Tibial nerve (tissue), 4 donors: ENCODE results near the gene PIEZO2. TPM values are rescaled to one million over a fixed set of nuclear protein-coding genes. Genes with fewer than 3 reads are reported as not detected.
"Not testable (repeated sequence)": the region's sequence is repeated elsewhere in the genome, so short reads cannot be mapped to it uniquely, and the experiment has no call there.

Experiments
- DNase-seq, 2 donors: peaks; one replicate each; pipeline ENCODE4 v3.0.0-alpha.2; 2019; ENCODE audit warnings: low spot score in 2 of 2
- H3K27ac ChIP-seq, 4 donors: fragments of 200-600 bp; sonication (generic) in 3 of 4; one replicate each; pipeline ENCODE4 v1.5.1; 2017 to 2019; ENCODE audit warnings: mild to moderate bottlenecking in 1 of 4
- H3K27me3 ChIP-seq, 2 donors: fragments of 200-600 bp; sonication (generic) in 1 of 2; one replicate each; pipeline versions ENCODE4 v1.5.1 to v1.6.0; 2017 to 2019
- H3K36me3 ChIP-seq, 3 donors: fragments of 200-600 bp; sonication (generic); one replicate each; pipeline ENCODE4 v1.5.1; 2018 to 2019
- H3K4me1 ChIP-seq, 4 donors: fragments of 200-600 bp; sonication (generic) in 3 of 4; one replicate each; pipeline ENCODE4 v1.5.1; 2017 to 2019
- H3K4me3 ChIP-seq, 4 donors: fragments of 200-600 bp; sonication (generic) in 3 of 4; one replicate each; pipeline ENCODE4 v1.5.1; 2017 to 2019; ENCODE audit warnings: mild to moderate bottlenecking in 1 of 4, moderate library complexity in 1 of 4
- H3K9me3 ChIP-seq, 4 donors: fragments of 200-600 bp; sonication (generic) in 3 of 4; one replicate each; pipeline ENCODE4 v1.5.1; 2017 to 2019
- CTCF ChIP-seq, 5 experiments: fragments of 200-600 bp in 3 of 5; fragments of 450-650 bp in 2 of 5; sonication (generic) in 3 of 5; IDR thresholded peaks; one replicate each; pipeline ENCODE4 v1.5.1; 2016 to 2019; ENCODE audit warnings: antibody characterized with exemption in 5 of 5, mild to moderate bottlenecking in 3 of 5, moderate library complexity in 2 of 5
- EP300 ChIP-seq, 2 donors: sonication (generic); formaldehyde crosslinking; IDR thresholded peaks; one replicate each; pipeline ENCODE4 v1.6.1; 2017; ENCODE audit warnings: antibody characterized with exemption in 2 of 2, mild to moderate bottlenecking in 1 of 2
- POLR2A ChIP-seq, 2 donors: fragments of 450-650 bp; IDR thresholded peaks; one replicate each; pipeline ENCODE4 v1.6.1; 2017; ENCODE audit warnings: antibody characterized with exemption in 2 of 2, mild to moderate bottlenecking in 2 of 2, moderate library complexity in 2 of 2
- WGBS, 2 donors: methylation state at CpG; one replicate each; pipeline ENCODE4 v1.1.5; 2018; 5-methylcytosine and 5-hydroxymethylcytosine counted together
- total RNA-seq, 4 donors: library from RNA; depleted of rRNA; stranded (reverse); fragments of >200 nt; gene quantifications; one replicate each; pipeline ENCODE4 v1.1.0, GENCODE V29; 2016

Gene PIEZO2
- total RNA-seq, 4 donors from 2014 or later = 17.0 to 27.7 (median 22.3) TPM

DNA sequence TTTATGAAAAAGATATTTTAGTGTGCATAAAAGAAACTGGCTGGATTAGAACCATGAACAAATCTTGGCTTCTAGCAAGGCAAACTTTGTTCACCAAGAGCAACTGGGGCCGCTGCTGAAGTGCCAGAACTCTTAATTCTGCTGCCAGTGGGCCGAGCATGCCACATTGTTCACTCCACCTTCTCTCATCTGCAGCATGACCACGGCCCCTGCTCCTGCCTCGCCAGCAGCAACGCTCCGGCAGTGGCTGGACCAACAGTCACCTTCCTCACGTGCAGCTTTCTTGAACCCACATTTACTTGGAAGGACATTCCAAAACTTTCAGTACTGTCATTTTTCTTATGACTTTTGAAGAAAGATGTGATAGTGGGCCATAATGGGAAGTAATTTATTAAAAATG is 213.8 kb downstream of the PIEZO2 start:
- H3K9me3 ChIP-seq = no peaks in the 10 kb centered on the region
- H3K4me3 ChIP-seq = no peak overlapping the region
- no peak for DNase-seq
- no peaks in the 10 kb centered on the region for H3K36me3 ChIP-seq
- WGBS, 2 donors = 88 to 93% methylated on average over 7 of the region's 7 CpGs
- H3K27ac ChIP-seq = no peak overlapping the region
- H3K4me1 ChIP-seq = peaks cover 0 to 8% (median 0%) of the 10 kb centered on the region in 4 donors
- no peak for TF ChIP-seq CTCF (IDR thresholded peaks at IDR 0.05)
- no peak for TF ChIP-seq EP300 (IDR thresholded peaks at IDR 0.05)
- no peak for TF ChIP-seq POLR2A (IDR thresholded peaks at IDR 0.05)
- H3K27me3 ChIP-seq = no peaks in the 10 kb centered on the region

DNA sequence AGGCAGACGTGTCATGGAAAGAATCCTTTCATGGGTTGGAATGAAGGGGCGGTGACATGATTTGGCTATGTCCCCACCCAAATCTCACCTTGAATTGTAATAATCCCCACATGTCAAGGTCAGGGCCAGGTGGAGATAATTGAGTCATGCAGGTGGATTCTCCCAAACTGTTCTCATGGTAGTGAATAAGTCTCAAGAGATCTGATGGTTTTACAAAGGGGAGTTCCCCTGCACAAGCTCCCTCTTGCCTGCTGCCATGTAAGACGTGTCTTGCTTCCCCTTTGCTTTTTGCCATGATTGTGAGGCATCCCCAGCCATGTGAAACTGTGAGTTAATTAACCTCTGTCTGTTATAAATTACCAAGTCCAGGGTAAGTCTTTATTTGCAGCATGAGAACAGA is 215.7 kb downstream of the PIEZO2 start:
- H3K4me3 ChIP-seq, H3K27me3 ChIP-seq, H3K36me3 ChIP-seq, H3K9me3 ChIP-seq, H3K4me1 ChIP-seq, DNase-seq, H3K27ac ChIP-seq: not testable (repeated sequence)
- 86 to 97% methylated on average over 3 of the region's 3 CpGs for WGBS, 2 donors

- no peaks in the 10 kb centered on the region for H3K27me3 ChIP-seq
- H3K4me1 ChIP-seq = peaks cover 0 to 28% (median 5%) of the 10 kb centered on the region in 4 donors
- no peaks in the 10 kb centered on the region for H3K36me3 ChIP-seq
- no peaks in the 10 kb centered on the region for H3K9me3 ChIP-seq
- DNase-seq = no peak
- WGBS, 2 donors = 44 to 47% methylated on average over 2 of the region's 2 CpGs
- no peak overlapping the region for H3K4me3 ChIP-seq
- TF ChIP-seq POLR2A (IDR thresholded peaks at IDR 0.05) (no peak), EP300 (IDR thresholded peaks at IDR 0.05) (no peak), CTCF (IDR thresholded peaks at IDR 0.05) (no peak)
- no peak overlapping the region for H3K27ac ChIP-seq
Measured at GRCh38 chr18:10930076-10930475, 219.3 kb downstream of the PIEZO2 start.

DNA sequence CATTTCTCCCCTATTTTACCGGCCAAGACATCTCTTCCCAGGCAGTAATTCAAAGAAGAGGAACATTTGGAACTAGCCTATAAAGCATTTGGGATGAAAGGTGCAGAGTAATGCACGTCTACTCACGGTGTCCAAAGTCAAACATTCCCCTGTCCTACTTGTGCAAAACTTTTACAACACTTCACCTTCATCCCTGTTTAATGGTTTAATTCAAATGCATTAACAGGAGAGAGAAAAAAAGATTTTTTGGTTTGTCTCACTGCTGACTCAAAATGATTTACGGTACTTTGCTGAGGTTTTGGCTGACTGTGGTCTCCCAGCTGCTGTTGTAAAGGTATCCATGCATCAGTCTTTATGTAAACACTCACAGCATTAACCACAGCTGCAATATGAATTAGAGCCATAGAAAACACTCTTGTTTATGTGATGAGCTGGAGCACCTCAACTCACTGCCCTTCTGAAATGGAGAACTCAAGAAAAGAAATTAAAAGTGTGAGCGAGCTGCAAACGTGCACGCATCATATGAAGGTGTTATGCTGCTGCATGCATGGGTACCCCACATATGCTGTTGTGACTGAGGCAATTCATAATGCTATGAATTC is 220.5 kb downstream of the PIEZO2 start:
- no peaks in the 10 kb centered on the region for H3K36me3 ChIP-seq
- no peak for DNase-seq
- TF ChIP-seq EP300 (IDR thresholded peaks at IDR 0.05) (no peak), CTCF (IDR thresholded peaks at IDR 0.05) (no peak), POLR2A (IDR thresholded peaks at IDR 0.05) (no peak)
- H3K27ac ChIP-seq = no peak overlapping the region
- H3K4me1 ChIP-seq = peaks cover 0 to 28% (median 5%) of the 10 kb centered on the region in 4 donors
- no peaks in the 10 kb centered on the region for H3K9me3 ChIP-seq
- no peak overlapping the region for H3K4me3 ChIP-seq
- H3K27me3 ChIP-seq = no peaks in the 10 kb centered on the region
- WGBS, 2 donors = 78 to 79% methylated on average over 7 of the region's 7 CpGs

- no peak overlapping the region for H3K4me3 ChIP-seq
- no peaks in the 10 kb centered on the region for H3K9me3 ChIP-seq
- peak overlapping the region in 2 of 4 donors; percentile 68 to 77 for H3K27ac ChIP-seq
- no peaks in the 10 kb centered on the region for H3K27me3 ChIP-seq
- no peaks in the 10 kb centered on the region for H3K36me3 ChIP-seq
- H3K4me1 ChIP-seq = peaks cover 0 to 28% (median 5%) of the 10 kb centered on the region in 4 donors
- no peak for DNase-seq
- 56 to 64% methylated on average over 8 of the region's 8 CpGs for WGBS, 2 donors
- no peak for TF ChIP-seq POLR2A (IDR thresholded peaks at IDR 0.05)
Measured at GRCh38 chr18:10928011-10928771, 221.2 kb downstream of the PIEZO2 start.

GRCh38 chr18:10927286-10927992 is 221.9 kb downstream of the PIEZO2 start:
- Histone ChIP-seq H3K4me1 (peaks cover 0 to 28% (median 5%) of the 10 kb centered on the region in 4 donors), H3K27ac (peak overlapping the region in 3 of 4 donors; percentile 10 to 77 (median 68)), H3K36me3 (no peaks in the 10 kb centered on the region), H3K27me3 (no peaks in the 10 kb centered on the region), H3K9me3 (no peaks in the 10 kb centered on the region), H3K4me3 (peak overlapping the region in 3 of 4 donors; percentile 7 to 36 (median 12))
- no peak for TF ChIP-seq CTCF (IDR thresholded peaks at IDR 0.05)
- TF ChIP-seq POLR2A (IDR thresholded peaks at IDR 0.05) = no peak
- peak in 1 of 2 donors; percentile 16 for TF ChIP-seq EP300 (IDR thresholded peaks at IDR 0.05)
- no peak for DNase-seq
- 37 to 38% methylated on average over 12 of the region's 12 CpGs for WGBS, 2 donors
